Body of pancreas (tissue), 4 donors: ENCODE measurements around the gene BHMT2.

Source experiments
- CTCF ChIP-seq, 7 experiments: fragments of 450-650 bp in 4 of 7; fragments of 200-600 bp in 3 of 7; sonication (generic) in 3 of 7; IDR thresholded peaks; one replicate each; pipeline ENCODE4 v1.5.1; 2016 to 2019; ENCODE audit warnings: antibody characterized with exemption in 7 of 7
- POLR2A ChIP-seq, 3 donors: fragments of 450-650 bp; IDR thresholded peaks; one replicate each; pipeline ENCODE4 v1.6.1; 2016; ENCODE audit warnings: antibody characterized with exemption in 3 of 3, mild to moderate bottlenecking in 2 of 3

GRCh38 chr5:79076819-79077218 is 7.3 kb downstream of the BHMT2 start:
- TF ChIP-seq CTCF (IDR thresholded peaks at IDR 0.05), result no peak
- TF ChIP-seq POLR2A (IDR thresholded peaks at IDR 0.05), result no peak
